DOHH2 (cell line): Measurements from ENCODE around the gene IQSEC1.

Experiments
- H3F3A ChIP-seq: fragments of 200-600 bp; sonication (generic), shearing (Covaris generic); 2 replicates; pipeline ENCODE4 v1.6.0; 2016; ENCODE audit warnings: antibody characterized with exemption, mild to moderate bottlenecking; ENCODE audit not compliant: control insufficient read depth, insufficient read depth
- H3K27ac ChIP-seq: fragments of 200-600 bp; sonication (generic); 2 replicates; pipeline ENCODE4 v1.5.1; 2014; ENCODE audit warnings: low read depth, mild to moderate bottlenecking, low read length, moderate library complexity
- H3K27me3 ChIP-seq: fragments of 200-600 bp; sonication (generic); 2 replicates; pipeline ENCODE4 v1.6.1; 2014; ENCODE audit warnings: mild to moderate bottlenecking, low read length, mixed read lengths; ENCODE audit not compliant: control insufficient read depth
- H3K36me3 ChIP-seq: fragments of 200-600 bp; sonication (generic); 2 replicates; pipeline ENCODE4 v1.6.1; 2014; ENCODE audit warnings: mild to moderate bottlenecking, low read length, moderate library complexity, mixed read lengths; ENCODE audit not compliant: control insufficient read depth
- H3K4me1 ChIP-seq: fragments of 200-600 bp; sonication (generic); 2 replicates; pipeline ENCODE4 v1.6.1; 2014; ENCODE audit warnings: mild to moderate bottlenecking, low read length, mixed read lengths; ENCODE audit not compliant: control insufficient read depth
- H3K4me2 ChIP-seq: fragments of 200-600 bp; sonication (generic); 2 replicates; pipeline ENCODE4 v1.6.0; 2014; ENCODE audit warnings: mild to moderate bottlenecking, low read length, moderate library complexity
- H3K4me3 ChIP-seq: fragments of 200-600 bp; sonication (generic); 2 replicates; pipeline ENCODE4 v1.5.1; 2014; ENCODE audit warnings: mild to moderate bottlenecking, low read length, mixed read lengths
- H3K79me2 ChIP-seq: fragments of 200-600 bp; sonication (generic); 2 replicates; pipeline ENCODE4 v1.6.1; 2014; ENCODE audit warnings: mild to moderate bottlenecking, low read length, mixed read lengths; ENCODE audit not compliant: control insufficient read depth
- H3K9me2 ChIP-seq: fragments of 200-600 bp; sonication (generic); replicated peaks from 2 replicates; pipeline ENCODE4 v1.6.1; 2014; ENCODE audit warnings: mild to moderate bottlenecking, low read length, mixed read lengths; ENCODE audit not compliant: control insufficient read depth
- H3K9me3 ChIP-seq: fragments of 200-600 bp; sonication (generic); 2 replicates; pipeline ENCODE4 v1.6.1; 2014; ENCODE audit warnings: antibody characterized with exemption, low read length, mixed read lengths; ENCODE audit not compliant: control insufficient read depth, insufficient read depth
- H4K20me1 ChIP-seq: fragments of 200-600 bp; sonication (generic); 2 replicates; pipeline ENCODE4 v1.6.0; 2014; ENCODE audit warnings: low read depth, mild to moderate bottlenecking, antibody characterized with exemption, low read length, moderate library complexity; ENCODE audit not compliant: control insufficient read depth, insufficient read depth
- CTCF ChIP-seq: fragments of 200-600 bp; sonication (generic); IDR thresholded peaks from one replicate; pipeline ENCODE4 v1.5.1; 2014; ENCODE audit warnings: antibody characterized with exemption, mild to moderate bottlenecking, low read depth, low read length; ENCODE audit not compliant: poor library complexity, severe bottlenecking
- EZH2phosphoT487 ChIP-seq: fragments of 200-600 bp; sonication (generic); IDR thresholded peaks from 2 replicates; pipeline ENCODE4 v1.6.1; 2017; ENCODE audit warnings: borderline replicate concordance, mild to moderate bottlenecking, antibody characterized with exemption, low read length, moderate library complexity, mixed read lengths

The IQSEC1 gene

DNA sequence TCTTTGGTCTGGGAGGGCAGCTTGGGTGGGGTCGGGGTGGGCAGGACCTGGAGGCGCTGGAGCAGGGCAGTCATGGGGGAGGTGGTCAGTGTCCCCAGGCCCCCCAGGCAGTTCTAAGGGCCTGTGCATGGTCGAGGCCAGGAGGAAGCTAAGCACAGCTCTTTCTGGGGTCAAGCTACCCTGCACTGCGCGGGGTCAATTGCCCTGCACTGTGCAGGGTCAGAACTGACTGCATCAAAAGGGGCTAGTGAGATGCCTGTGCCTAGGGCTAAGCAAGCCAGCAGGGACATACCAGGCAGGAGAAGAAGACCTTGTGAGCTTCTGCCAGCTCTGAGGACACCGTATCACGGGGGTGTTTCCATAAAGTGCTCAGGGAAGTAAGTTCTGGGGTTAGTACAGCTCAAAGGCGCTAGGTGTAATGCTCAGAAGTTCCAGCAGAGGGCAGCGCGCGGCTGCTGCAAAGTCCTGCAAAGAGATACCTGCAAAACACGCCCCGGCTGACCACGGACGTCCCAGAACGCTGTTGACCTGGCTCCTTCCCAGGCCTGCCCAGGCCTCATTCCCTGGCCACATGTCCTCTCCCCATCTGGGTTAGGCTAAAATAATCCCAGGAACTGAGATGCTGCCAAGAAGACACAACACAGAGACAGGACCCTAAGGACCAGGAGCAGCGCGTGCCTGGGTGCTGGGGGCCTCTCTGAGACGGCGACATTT lies 18.8 kb upstream of the IQSEC1 start:
- H3K36me3 ChIP-seq: no peaks in the 10 kb centered on the region
- peaks cover 1% of the 10 kb centered on the region for H3F3A ChIP-seq
- no peak overlapping the region for H3K4me3 ChIP-seq
- TF ChIP-seq CTCF (peak; percentile 86), EZH2phosphoT487 (no peak)
- H4K20me1 ChIP-seq: no peaks in the 10 kb centered on the region
- H3K9me2 ChIP-seq: no peaks in the 10 kb centered on the region
- H3K27ac ChIP-seq: no peak overlapping the region
- H3K27me3 ChIP-seq: no peaks in the 10 kb centered on the region
- H3K4me2 ChIP-seq: no peak overlapping the region
- H3K79me2 ChIP-seq: no peaks in the 10 kb centered on the region
- H3K9me3 ChIP-seq: no peaks in the 10 kb centered on the region
- H3K4me1 ChIP-seq: peaks cover 21% of the 10 kb centered on the region

- H3K4me2 ChIP-seq: peak overlapping the region; percentile 44
- H3K27me3 ChIP-seq: no peaks in the 10 kb centered on the region
- peaks cover 56% of the 10 kb centered on the region for H3K4me1 ChIP-seq
- TF ChIP-seq EZH2phosphoT487 (no peak), CTCF (no peak)
- no peaks in the 10 kb centered on the region for H4K20me1 ChIP-seq
- peak overlapping the region; percentile 42 for H3K27ac ChIP-seq
- H3K9me3 ChIP-seq: no peaks in the 10 kb centered on the region
- H3K4me3 ChIP-seq: 0 out of 2 replicates have a peak overlapping the region, but pooled peaks have one; percentile 13
- no peaks in the 10 kb centered on the region for H3K36me3 ChIP-seq
- no peaks in the 10 kb centered on the region for H3K9me2 ChIP-seq
- peaks cover 5% of the 10 kb centered on the region for H3F3A ChIP-seq
- no peaks in the 10 kb centered on the region for H3K79me2 ChIP-seq
These were observed 15.1 kb upstream of the IQSEC1 start for GRCh38 chr3:13088028-13089006.

GRCh38 chr3:13087320-13087990 lies 14.2 kb upstream of the IQSEC1 start:
- Histone ChIP-seq H3K4me2 (peak overlapping the region; percentile 44), H3K27ac (peak overlapping the region; percentile 42), H3F3A (peaks cover 5% of the 10 kb centered on the region), H3K79me2 (no peaks in the 10 kb centered on the region), H3K9me3 (no peaks in the 10 kb centered on the region), H3K4me1 (peaks cover 63% of the 10 kb centered on the region), H3K27me3 (no peaks in the 10 kb centered on the region), H4K20me1 (no peaks in the 10 kb centered on the region), H3K9me2 (no peaks in the 10 kb centered on the region), H3K4me3 (0 out of 2 replicates have a peak overlapping the region, but pooled peaks have one; percentile 13), H3K36me3 (no peaks in the 10 kb centered on the region)
- TF ChIP-seq EZH2phosphoT487 (no peak), CTCF (no peak)
